Nucleus accumbens (tissue), 56 donors: Measurements from ENCODE around the gene CNTFR.

Experiments used
- DNase-seq, 56 donors: peaks; one replicate each; lab custom pipeline; 2025; lab: John Stamatoyannopoulos, UW

Gene CNTFR

DNA sequence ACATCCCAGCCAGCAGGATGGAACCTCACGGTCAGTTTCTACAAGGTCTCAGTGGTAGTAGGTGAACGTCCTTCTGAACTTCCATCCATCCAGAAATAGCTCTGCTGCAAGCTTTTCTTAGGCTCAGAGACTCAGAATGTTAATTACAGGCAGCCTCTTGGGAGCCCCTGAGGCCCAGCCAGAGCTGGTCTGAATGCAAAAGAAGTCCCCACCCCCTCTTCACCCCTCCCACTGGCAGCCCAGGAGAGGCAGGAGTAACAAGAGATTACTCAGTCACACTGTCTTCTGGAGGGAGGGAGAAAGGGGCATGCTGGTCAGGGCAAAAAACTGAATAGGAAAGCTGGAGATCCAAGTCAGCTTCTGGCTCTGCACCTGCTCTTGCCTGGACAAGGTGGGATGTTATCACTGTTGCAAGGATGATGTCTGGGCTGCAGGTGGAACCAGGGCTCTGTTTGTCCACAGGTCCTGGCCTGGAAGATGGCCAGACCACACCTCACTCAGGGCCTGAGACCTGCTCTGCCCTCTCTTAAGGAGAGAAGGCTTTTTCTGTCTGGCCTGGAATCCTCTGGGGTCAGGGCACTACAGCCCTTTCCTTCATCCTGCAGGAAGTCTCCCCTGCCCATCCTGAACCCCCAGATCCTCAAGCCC is 75.8 kb downstream of the CNTFR start:
- DNase-seq: peak in 29 of 56 donors; percentile 12 to 69 (median 41)

DNA sequence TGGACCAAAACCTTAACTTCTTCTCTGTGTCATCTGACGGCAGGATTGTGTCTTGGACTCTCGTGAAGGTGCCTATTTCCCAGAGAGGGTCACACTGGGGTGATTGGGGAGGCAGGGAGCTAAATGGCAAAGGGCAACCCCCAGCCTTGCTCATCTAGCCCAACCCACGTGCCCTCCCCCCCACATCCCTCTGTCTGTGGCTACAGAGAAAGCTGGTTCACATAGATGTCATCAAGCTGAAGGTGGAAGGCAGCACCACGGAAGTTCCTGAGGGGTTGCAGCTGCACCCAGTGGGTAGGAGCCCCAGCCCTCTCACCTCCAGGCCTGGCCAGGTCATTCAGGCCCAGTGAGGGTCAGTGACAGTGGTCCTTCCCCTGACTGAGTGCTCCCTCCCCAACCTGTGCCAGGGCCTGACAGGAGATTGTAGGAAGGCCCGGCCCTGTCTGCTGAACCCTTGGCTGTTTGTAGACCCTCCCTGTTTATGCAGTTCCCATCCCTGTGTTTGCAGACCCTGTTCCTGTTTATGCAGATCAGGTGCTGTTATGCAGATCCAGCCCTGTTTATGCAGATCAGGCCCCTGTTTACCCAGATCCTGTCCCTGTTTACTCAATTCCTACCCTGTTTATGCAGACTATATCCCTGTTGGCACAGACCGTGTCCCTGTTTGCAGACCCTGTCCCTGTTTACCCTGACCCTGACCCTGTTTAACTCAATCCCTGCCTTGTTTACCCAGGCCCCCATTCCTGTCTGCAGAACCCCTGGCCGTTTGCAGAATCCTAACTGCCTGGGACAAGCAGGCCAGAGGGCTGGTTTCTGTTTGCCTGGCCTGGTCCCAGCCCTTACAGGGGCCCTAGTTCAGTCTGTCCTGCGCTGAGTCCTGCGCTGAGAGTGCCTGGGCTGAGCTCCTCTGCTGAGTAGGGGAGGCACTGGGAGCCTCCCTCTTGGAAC is 77.1 kb downstream of the CNTFR start:
- DNase-seq: peak in 24 of 56 donors; percentile 12 to 75 (median 40)

DNA sequence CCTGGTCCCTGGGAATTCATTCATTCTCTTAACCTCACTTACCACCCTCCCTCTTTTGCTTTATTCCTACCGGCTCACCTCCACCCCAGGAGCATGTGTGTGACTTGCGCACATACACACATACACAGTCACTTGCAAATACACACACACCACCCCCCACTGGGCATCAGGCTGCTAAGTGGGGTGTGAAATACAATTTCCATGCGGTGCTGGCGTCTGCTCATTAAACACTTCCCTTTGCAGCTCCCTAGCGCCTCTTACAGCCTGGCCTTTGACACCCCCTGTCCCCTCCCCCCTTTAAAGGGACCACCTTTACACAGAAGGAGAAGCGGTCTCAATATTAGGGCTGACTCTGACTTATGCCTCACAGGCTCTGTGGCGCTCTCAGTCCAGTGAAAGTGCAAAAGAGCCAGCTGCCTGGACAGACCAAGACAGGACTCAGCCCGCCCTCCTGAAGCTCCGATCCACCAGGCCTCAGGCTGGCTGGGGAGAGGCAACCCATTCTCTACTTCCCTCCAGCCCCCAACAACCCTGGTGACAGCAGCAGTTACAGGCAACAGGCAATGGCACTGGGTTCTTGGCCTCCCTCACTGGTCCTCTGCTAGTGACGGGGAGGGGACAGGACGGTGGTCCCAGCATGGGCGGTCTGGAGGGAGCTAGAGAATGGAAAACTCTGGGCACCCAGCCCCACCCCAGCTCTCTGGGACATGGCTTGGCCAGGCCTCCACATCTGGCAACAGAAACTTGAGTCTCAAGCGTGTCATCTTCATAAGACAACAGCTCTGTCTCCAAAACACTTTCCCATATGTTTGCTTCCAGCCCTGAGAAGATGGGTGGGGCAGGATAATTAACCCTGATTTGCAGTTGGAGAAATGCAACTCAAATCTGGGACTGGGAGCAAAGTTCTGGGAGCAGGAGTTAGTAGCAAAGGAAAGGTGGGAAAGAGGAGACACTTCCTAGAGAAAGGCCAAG is 78.7 kb downstream of the CNTFR start:
- DNase-seq: no peak

DNA sequence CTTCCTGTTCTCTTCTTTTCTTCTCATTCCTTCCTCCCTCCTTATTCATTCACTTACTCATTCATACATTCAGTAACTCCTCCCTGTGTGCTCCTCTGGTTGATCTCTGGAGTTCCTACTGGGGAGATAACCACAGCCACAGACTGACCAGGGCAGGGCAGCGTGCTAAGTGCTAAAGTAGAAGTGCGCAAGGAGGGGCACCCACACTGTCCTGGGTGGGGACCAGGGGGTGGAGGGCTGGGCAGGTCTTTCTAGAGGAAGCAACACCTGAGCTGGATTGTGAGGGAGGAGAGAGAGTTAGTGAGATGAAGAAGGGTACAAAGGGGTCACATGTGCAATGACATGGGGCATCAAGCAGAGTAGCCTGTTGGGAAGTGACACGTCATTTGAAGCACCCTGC is 80.6 kb downstream of the CNTFR start:
- no peak for DNase-seq

DNA sequence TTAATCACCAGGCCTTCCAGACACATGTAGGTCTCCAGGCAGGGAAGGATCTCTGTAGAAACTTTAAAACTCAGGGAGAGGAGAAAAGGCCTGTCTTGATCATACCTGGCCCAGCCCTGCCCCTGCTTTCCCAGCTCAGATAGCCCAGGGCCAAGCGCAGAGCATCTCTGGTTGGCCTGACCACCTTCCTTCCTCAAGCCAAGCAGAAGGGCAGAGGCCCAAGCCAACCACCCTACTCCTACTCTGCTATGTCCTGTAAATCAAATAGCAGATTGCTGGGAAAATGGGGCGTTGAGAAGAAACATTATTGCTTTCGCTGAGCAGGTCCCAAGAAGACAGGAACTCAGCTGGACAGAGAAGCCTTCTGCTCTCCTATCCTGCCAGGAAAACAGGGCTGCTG is 81.1 kb downstream of the CNTFR start:
- no peak for DNase-seq

DNA sequence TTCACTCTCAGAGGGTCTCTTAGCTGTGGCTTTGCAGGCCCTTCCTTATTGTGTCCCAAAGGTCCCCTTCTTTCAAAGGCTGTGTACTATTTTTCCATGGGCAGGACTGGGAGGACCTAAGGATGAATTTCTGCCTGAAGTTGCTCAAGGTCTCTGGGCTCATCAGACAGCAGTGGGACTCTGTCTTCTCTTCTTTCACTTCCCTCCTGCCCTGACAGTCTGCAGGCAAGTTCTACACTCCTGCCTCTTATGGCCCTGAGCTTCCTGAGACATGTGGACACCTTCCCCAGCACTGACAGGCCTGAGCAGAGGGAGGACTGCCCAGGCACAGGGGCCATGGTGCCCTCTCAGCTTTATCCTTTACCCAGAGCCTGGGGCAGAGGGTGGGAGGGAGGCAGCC is 81.6 kb downstream of the CNTFR start:
- DNase-seq: no peak

DNA sequence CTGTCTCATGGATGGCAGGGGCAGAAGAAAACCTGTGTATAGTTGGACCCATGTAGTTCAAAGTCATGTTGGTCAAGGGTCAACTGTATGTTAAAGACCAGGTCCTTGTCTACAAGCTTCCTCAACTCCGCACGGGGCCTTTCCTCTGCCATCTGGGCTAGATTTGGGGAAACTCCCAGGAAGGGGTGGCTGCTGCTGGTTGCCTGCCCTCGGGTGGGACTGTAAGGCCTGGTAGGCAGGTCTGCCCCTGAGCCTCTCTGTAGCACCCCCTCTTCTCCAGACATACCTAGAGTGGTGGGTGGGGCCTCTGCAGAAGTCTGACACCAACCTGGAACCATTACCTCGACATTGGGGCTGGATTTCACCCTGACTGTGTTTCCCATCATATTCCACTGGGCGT is 82.0 kb downstream of the CNTFR start:
- DNase-seq: no peak

DNA sequence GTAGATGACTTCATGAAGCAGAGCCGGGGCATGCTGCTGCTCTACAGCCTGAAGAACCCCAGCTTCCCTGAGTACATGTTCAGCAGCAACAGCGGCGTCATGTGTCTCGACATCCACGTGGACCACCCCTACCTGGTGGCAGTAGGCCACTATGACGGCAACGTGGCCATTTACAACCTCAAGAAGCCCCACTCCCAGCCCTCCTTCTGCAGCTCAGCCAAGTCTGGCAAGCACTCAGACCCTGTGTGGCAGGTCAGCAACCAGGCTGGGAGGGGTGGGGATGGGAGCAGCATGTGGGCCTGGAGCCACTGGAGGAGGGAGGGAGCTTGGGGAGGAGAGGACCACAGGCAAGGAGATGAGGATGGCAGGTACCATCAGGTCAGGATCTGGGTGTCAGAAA is 82.9 kb downstream of the CNTFR start:
- peak in 2 of 56 donors; percentile 12 to 31 for DNase-seq

DNA sequence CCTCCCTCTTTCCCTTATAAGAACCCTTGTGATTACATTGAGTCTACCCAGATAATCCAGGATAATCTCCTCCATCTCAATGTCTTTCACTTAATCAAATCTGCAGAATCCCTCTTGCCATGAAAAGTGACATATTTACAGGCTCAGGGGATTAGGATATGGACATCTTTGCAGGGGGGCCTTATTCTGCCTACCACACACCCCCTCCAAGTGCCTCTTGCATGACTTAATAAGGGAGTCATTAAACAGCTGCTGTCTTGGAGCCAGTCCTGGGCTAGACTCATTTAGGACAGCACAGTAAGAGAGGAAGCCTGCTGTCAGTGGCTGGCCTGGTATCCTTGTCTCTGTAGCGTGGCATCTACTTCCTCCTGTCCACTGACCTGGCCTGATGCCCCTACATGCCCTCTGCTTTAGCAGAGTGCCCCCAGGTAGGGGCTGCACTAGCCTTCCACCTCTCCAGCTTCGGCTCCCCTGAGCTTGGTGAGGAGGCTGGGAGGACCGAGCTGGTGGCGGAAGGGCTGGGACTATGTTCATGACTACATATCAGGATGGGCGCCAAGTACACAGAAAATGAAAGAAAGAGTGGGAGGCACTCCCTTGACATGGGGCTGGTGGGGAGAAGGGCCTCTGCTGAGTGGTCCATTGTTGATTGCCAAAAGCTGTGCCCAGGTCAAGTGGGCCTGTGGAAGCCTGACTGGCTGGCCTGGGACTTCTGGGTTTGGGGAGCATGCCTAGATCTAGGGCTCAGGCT is 84.0 kb downstream of the CNTFR start:
- DNase-seq: no peak

DNA sequence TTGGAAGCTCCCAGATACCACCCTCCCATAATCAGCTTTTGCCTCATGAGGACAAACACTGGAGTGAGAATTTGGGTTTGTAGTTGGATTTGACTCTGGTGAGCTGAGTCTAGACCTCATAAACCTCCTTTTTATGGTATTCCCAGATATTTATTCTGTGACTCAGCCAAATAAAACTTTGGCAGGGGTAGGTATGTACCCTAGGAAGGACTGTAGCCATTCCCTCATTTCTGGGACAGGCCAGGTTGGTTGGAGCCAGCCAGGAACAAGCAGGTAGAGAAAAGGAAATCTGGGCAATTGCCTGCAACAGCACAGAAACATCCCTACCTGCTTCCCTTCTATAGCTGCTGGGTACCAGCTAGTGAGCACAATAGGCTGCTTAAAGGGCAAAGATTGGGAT is 86.1 kb downstream of the CNTFR start:
- no peak for DNase-seq

DNA sequence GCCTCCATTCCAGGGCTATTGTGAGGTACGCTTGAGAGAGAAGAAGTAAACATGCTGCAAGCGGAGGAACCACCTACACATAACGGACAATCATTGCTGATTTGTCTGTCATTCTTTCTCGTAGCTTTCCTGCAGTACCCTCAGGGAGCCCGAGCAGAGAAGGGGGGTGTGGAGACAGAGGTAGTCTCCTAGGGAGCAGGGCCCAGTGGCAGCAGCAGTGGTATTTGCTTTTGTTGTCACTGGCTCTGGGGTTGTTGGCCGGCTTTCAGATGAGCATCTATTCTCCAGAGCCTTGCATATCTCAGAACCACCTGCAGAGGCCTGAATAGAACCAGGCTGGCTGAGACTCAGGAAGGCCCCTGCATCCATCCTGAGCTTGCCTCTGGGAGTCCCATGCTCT is 86.6 kb downstream of the CNTFR start:
- peak in 9 of 56 donors; percentile 16 to 58 (median 43) for DNase-seq

DNA sequence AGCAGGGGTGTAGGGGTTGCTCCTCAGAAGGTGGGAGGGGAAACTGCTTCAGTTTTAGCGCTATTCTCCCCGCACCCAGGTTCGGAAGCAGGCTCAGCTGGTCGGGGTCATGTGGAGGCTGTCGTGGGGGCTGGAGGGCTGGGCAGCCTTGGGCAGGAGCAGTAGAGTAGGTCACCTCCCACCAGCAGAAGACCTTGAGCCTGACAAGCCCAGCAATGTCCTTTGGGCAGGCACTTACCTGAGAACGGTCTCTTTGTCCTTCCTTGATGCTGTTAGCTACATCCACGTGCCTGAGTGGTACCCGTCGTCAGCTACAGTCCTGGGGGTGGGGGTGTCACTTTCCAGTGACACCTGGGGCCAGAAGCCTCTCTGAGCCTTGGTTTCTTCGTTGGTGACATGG is 87.1 kb downstream of the CNTFR start:
- peak in 4 of 56 donors; percentile 51 to 77 (median 61) for DNase-seq

DNA sequence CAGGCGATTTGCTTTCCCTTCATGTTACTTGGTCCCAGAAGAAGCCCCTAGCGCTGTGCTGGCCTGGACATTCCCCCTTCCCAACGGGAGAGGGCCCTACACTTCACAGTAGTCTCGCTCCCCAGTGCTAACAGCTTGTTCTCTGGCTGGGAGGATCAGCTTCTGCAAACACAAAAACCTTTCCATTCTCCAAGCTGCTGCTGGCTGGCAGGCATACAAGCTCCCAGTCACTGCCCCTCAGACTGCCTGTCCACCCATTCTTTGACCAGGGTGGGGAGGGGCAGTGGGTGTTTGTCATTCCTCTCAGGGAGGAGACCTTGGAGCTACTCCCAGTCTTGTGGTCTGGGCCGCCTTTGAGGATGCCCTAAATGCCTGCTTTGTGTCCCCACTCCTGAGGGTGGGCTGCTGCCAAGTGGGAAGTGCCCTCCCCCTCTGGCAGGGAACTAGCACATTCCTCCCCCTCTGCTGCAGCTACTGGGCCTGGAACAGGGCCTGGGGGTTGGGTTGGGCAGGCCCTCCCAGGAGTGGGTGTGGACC is 87.6 kb downstream of the CNTFR start:
- DNase-seq: peak; percentile 60 to 100 (median 97)
